NT2/D1 (cell line): Measurements from ENCODE around the gene WSB2.

Experiments used
- SUZ12 ChIP-seq: IDR thresholded peaks from 2 replicates; pipeline ENCODE4 v1.6.1; 2011; ENCODE audit not compliant: insufficient read length, insufficient read depth; ENCODE audit errors: extremely low read depth
- YY1 ChIP-seq: IDR thresholded peaks from 2 replicates; pipeline ENCODE4 v1.6.1; 2011; ENCODE audit not compliant: insufficient read length, insufficient read depth
- ZNF274 ChIP-seq: IDR thresholded peaks from 2 replicates; pipeline ENCODE4 v1.6.1; 2011; ENCODE audit warnings: mild to moderate bottlenecking, low read depth, low read length

DNA sequence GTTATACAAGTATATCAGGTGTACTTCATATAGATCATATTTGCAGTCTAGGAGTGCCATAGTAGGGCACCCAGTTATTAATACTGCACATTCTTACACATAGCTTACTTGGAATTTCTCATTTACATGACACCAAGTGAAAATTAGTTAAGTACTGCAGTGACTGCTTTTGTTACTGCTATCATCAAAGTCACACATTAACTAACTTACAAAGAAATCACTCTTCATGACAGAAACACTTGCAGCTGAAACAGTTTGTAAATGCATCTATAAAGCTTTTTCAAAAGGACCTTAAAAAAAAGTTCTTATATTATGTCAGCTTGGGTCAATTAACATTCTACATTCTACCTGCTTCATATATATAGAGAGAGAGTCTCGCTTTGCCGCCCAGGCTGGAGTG is 62.3 kb downstream of the WSB2 start:
- no peak for TF ChIP-seq YY1
- no peak for TF ChIP-seq ZNF274
- no peak for TF ChIP-seq SUZ12
